Measurements from ENCODE around the gene GPR119.

DNA sequence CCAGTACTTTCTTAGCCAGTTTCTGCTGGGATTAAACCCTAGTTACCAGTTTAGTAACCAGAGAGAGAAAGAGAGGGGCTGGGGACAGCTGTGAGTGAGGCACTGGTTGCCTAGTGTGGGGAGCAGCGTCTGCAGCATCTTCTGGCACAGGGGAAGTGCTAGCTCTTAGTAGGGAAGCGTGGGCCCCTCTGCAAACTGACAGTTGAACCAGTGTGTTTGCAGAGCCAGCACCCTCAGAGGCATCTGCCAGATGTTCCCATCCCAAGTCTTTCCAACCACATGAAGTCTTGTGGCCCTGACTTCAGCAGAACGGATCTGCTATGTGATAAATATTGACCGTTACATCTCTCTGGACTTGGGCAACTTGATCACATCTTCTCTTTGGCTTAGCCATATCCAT lies 31.3 kb upstream of the GPR119 start:
- TF ChIP-seq, protein P1, sequence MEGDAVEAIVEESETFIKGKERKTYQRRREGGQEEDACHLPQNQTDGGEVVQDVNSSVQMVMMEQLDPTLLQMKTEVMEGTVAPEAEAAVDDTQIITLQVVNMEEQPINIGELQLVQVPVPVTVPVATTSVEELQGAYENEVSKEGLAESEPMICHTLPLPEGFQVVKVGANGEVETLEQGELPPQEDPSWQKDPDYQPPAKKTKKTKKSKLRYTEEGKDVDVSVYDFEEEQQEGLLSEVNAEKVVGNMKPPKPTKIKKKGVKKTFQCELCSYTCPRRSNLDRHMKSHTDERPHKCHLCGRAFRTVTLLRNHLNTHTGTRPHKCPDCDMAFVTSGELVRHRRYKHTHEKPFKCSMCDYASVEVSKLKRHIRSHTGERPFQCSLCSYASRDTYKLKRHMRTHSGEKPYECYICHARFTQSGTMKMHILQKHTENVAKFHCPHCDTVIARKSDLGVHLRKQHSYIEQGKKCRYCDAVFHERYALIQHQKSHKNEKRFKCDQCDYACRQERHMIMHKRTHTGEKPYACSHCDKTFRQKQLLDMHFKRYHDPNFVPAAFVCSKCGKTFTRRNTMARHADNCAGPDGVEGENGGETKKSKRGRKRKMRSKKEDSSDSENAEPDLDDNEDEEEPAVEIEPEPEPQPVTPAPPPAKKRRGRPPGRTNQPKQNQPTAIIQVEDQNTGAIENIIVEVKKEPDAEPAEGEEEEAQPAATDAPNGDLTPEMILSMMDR (IDR thresholded peaks at IDR 0.05), result no peak
- no peak for TF ChIP-seq POLR2A (IDR thresholded peaks at IDR 0.05; ENCODE audit: low read depth)
- TF ChIP-seq POLR2AphosphoS5 (IDR thresholded peaks at IDR 0.05), result no peak

Measured in esophagus muscularis mucosa (tissue), 3 donors.